ENCODE results near the gene DOCK4. TPM values are rescaled to one million over a fixed set of nuclear protein-coding genes. Genes with fewer than 3 reads are reported as not detected.

DOCK4 gene
- total RNA-seq, 1 donor from 2014 or later = 4.5 TPM

DNA sequence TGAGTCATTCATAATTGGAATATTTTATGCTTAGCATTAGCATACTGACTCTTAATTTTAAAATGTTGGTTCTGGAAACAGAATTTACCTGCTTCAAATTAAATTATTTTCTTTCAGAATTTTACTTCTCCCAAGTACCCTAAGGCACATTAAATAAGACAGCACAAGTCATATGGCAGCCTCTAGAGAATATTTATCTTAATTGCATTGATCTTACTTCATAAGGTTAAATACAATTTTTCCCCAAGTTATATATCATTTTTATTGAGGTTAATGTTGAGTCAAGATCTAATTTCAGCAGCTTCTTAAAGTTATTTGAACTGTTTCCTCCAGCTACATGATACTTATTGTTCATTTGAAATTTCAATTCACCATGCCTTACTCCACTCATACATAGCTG lies 520.9 kb downstream of the DOCK4 start:
- no peaks in the 10 kb centered on the region for H3K27me3 ChIP-seq (ENCODE audit: control insufficient read depth, insufficient read depth, low read length)
- DNase-seq (ENCODE audit: low read depth) (no peak), FAIRE-seq (no peak)
- no peaks in the 10 kb centered on the region for H3K36me3 ChIP-seq (ENCODE audit: control insufficient read depth, insufficient read depth, low read length)
- TF ChIP-seq, protein P1, sequence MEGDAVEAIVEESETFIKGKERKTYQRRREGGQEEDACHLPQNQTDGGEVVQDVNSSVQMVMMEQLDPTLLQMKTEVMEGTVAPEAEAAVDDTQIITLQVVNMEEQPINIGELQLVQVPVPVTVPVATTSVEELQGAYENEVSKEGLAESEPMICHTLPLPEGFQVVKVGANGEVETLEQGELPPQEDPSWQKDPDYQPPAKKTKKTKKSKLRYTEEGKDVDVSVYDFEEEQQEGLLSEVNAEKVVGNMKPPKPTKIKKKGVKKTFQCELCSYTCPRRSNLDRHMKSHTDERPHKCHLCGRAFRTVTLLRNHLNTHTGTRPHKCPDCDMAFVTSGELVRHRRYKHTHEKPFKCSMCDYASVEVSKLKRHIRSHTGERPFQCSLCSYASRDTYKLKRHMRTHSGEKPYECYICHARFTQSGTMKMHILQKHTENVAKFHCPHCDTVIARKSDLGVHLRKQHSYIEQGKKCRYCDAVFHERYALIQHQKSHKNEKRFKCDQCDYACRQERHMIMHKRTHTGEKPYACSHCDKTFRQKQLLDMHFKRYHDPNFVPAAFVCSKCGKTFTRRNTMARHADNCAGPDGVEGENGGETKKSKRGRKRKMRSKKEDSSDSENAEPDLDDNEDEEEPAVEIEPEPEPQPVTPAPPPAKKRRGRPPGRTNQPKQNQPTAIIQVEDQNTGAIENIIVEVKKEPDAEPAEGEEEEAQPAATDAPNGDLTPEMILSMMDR (IDR thresholded peaks at IDR 0.05; ENCODE audit: insufficient read depth, low read length, severe bottlenecking) = no peak
- H3K4me3 ChIP-seq (ENCODE audit: low read depth, low read length) = no peak overlapping the region

DNA sequence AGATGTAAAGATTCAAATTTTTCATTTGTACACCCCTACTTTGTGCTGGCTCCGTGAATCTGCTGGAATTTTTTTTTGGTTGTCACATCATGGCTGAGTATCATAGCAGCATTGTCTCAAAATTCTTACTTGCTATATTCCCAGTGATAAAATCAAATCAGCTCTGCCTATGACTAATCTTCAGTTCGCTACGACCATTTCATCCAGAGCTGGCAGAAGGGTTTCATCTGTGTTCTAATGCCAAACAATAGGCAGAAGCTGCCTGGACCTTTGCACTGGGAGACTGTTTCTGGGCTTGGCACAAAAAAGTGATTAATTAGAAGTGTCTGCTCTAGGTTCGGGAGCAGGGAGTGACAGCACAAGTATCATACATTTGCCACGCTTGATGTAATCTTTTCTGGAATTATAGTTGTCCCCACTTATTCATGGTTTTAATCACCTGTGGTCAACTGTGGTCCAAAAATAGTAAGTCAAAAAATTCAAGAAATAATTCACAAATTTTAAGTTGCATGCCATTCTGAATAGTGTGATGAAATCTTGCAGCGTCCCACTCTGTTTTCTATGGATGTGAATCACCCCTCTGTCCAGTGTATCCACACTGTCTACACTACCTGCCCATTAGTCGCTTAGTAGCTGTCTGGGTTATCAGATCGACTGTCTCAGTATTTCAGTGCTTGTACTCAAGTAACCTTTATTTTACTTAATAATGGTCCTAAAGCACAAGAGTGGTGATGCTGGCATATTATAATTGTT lies 523.4 kb downstream of the DOCK4 start:
- no peak for DNase-seq (ENCODE audit: low read depth)
- H3K27me3 ChIP-seq (ENCODE audit: control insufficient read depth, insufficient read depth, low read length) = no peaks in the 10 kb centered on the region
- H3K36me3 ChIP-seq (ENCODE audit: control insufficient read depth, insufficient read depth, low read length) = no peaks in the 10 kb centered on the region
- TF ChIP-seq, protein P1 (IDR thresholded peaks at IDR 0.05; ENCODE audit: insufficient read depth, low read length, severe bottlenecking) = no peak
- no peak overlapping the region for H3K4me3 ChIP-seq (ENCODE audit: low read depth, low read length)
- FAIRE-seq = no peak

DNA sequence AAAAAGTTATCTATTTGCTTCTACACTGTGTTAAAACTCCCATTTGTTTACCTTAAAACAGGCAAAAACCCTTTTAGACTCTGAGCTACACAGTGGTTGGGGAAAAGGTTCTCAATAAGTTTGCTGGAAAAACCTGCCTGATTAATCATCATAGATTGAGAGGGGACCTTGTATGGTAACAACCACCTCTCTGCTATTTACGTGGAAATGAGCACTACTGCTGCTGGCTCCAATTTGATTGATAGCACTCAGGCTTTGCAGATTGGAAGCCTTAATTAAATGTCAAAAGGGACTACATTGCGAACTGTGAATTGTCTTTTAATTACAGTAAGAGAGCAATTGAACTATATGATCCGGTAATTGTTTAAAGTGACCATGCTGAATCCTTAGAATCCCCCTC lies 525.0 kb downstream of the DOCK4 start:
- FAIRE-seq (no peak), DNase-seq (ENCODE audit: low read depth) (no peak)
- TF ChIP-seq, protein P1 (IDR thresholded peaks at IDR 0.05; ENCODE audit: insufficient read depth, low read length, severe bottlenecking) = no peak
- Histone ChIP-seq H3K36me3 (ENCODE audit: control insufficient read depth, insufficient read depth, low read length) (no peaks in the 10 kb centered on the region), H3K27me3 (ENCODE audit: control insufficient read depth, insufficient read depth, low read length) (no peaks in the 10 kb centered on the region), H3K4me3 (ENCODE audit: low read depth, low read length) (no peak overlapping the region)

DNA sequence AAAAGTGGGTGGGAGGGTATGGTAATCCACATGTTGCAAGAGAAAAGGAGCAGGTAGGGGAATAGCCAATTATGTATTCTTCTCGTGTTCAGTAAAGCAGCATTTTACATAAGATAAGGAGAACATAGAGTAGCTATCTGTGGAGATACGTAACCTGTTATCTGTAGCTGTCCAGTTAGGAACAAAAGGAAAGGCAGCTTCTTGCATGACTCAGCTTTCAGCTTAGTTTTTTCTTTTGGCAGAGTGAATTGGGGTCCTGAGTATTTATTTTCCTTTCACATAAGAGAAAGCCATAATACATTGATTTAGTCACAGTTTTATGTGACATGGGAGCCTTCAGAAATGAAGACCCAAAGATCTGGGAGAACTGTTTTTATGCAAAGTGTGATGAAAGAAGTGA lies 527.2 kb downstream of the DOCK4 start:
- no peaks in the 10 kb centered on the region for H3K36me3 ChIP-seq (ENCODE audit: control insufficient read depth, insufficient read depth, low read length)
- TF ChIP-seq, protein P1 (IDR thresholded peaks at IDR 0.05; ENCODE audit: insufficient read depth, low read length, severe bottlenecking) = no peak

DNA sequence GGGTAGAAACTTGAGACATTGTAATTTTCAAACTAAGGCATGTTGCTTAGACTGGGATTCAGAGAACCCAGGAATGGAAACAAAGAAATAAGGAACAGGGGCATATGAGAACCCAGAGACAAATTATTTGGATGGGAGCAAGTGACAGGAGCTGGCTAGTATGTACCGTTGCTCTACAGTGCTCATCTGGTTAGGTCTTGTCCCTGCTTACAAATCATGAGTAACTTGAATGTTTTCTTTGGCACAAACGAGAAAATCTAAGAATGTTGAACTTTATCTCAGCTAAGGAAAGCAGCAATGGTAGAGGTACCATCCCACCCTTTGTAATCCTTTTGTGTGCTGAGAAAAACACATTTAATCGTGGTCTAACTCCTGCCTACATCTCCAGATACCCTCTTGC lies 527.9 kb downstream of the DOCK4 start:
- no peaks in the 10 kb centered on the region for H3K36me3 ChIP-seq (ENCODE audit: control insufficient read depth, insufficient read depth, low read length)
- DNase-seq (ENCODE audit: low read depth) (peak; percentile 54), FAIRE-seq (no peak)
- no peak overlapping the region for H3K4me3 ChIP-seq (ENCODE audit: low read depth, low read length)
- no peaks in the 10 kb centered on the region for H3K27me3 ChIP-seq (ENCODE audit: control insufficient read depth, insufficient read depth, low read length)
- TF ChIP-seq, protein P1 (IDR thresholded peaks at IDR 0.05; ENCODE audit: insufficient read depth, low read length, severe bottlenecking) = no peak

More for the DNA sequence above, 527.2 kb downstream of the DOCK4 start:
- H3K27me3 ChIP-seq (ENCODE audit: control insufficient read depth, insufficient read depth, low read length) = no peaks in the 10 kb centered on the region
- FAIRE-seq = no peak
- no peak overlapping the region for H3K4me3 ChIP-seq (ENCODE audit: low read depth, low read length)
- DNase-seq (ENCODE audit: low read depth) = no peak

DNA sequence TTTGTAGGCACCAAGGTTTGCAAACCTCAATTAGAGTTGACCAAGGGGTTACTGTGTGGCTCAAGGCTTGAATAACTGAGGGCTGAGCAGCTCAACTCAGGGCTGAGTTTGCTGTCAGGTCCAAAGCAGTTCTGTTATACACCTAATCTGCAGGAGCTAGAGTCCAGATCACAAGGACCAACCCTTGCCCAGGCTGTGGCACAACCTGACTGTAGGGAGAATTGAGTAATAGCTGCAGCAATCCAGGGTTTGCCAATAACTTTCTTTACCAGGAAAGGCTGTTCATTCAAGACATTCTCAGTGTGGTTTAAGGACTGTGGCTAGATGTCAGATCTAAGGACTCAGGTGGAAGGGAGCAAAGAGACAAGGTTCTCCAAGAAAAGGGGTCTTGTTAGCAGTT lies 528.4 kb downstream of the DOCK4 start:
- Histone ChIP-seq H3K4me3 (ENCODE audit: low read depth, low read length) (no peak overlapping the region), H3K27me3 (ENCODE audit: control insufficient read depth, insufficient read depth, low read length) (no peaks in the 10 kb centered on the region), H3K36me3 (ENCODE audit: control insufficient read depth, insufficient read depth, low read length) (no peaks in the 10 kb centered on the region)
- FAIRE-seq (no peak), DNase-seq (ENCODE audit: low read depth) (peak; percentile 28)
- TF ChIP-seq, protein P1 (IDR thresholded peaks at IDR 0.05; ENCODE audit: insufficient read depth, low read length, severe bottlenecking) = no peak
